PC-9 (cell line): ENCODE results near the gene TNIP3.

Experiments
- EZH2 ChIP-seq: fragments of 200-600 bp; sonication (generic); IDR thresholded peaks from 2 replicates; pipeline ENCODE4 v1.8.0; 2017; ENCODE audit warnings: antibody characterized with exemption, low read depth
- TF ChIP-seq, protein P1 (sequence below): fragments of 200-600 bp; sonication (generic); conservative IDR thresholded peaks from 2 replicates; pipeline ENCODE4 v1.6.1; 2017; ENCODE audit warnings: mixed run types, antibody characterized with exemption, mild to moderate bottlenecking, moderate library complexity

- TF ChIP-seq, protein P1, sequence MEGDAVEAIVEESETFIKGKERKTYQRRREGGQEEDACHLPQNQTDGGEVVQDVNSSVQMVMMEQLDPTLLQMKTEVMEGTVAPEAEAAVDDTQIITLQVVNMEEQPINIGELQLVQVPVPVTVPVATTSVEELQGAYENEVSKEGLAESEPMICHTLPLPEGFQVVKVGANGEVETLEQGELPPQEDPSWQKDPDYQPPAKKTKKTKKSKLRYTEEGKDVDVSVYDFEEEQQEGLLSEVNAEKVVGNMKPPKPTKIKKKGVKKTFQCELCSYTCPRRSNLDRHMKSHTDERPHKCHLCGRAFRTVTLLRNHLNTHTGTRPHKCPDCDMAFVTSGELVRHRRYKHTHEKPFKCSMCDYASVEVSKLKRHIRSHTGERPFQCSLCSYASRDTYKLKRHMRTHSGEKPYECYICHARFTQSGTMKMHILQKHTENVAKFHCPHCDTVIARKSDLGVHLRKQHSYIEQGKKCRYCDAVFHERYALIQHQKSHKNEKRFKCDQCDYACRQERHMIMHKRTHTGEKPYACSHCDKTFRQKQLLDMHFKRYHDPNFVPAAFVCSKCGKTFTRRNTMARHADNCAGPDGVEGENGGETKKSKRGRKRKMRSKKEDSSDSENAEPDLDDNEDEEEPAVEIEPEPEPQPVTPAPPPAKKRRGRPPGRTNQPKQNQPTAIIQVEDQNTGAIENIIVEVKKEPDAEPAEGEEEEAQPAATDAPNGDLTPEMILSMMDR, result no peak
- TF ChIP-seq EZH2, result no peak
Observed at GRCh38 chr4:121180558-121180957, 16.4 kb upstream of the TNIP3 start.
